ENCODE measurements around the gene ATG2A. TPM values are rescaled to one million over a fixed set of nuclear protein-coding genes. Genes with fewer than 3 reads are reported as not detected.
"Not testable (repeated sequence)": the region's sequence is repeated elsewhere in the genome, so short reads cannot be mapped to it uniquely, and the experiment has no call there.

ATG2A gene
- total and polyA plus RNA-seq, 4 experiments from 2014 or later: 4.1 to 47.3 (median 26.0) TPM

DNA sequence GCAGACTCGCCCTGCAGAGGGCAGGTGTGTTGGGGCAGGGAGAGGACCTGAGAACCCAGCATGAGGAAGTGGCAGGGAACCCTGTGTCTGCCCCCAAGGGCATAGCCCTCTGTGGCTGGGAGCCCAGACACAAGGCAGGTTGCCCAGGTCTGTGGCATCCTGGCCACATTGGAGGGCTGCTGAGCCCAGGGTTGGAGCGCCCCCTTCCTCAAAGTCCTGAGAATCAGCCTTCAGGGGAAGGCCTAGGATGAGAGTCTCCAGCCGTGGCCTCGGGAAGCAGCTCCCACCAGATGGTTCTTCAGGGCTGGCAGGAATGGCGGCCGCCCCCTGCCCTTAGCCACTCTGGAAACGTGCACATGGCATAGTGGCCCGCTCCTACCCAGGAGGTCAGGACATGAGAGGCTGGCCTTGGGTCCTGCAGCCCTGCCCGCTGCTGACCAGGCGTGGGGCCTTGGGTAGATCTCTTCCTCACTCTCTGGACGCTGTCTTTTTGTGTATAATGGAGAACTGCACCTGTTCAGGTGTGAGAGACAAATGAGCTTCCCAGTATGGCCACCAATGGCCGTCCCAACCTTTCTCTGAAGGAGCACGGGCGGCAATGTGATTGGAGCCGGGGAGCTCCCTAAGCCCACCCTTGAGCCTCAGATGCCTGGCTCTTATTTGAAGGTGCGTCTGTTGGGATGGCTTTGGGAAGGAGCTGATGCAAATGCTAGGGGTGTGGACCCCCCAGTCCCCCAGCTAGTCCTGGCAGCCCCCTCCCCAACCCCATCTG is 68.0 kb downstream of the ATG2A start:
- H3K36me3 Mint-ChIP-seq: peaks cover 11 to 18% of the 10 kb centered on the region in 2 donors
- Histone ChIP-seq H3K9me3 (ENCODE audit: control insufficient read depth in 1 of 2, low read length in 2 of 2) (no peaks in the 10 kb centered on the region), H3K4me1 (ENCODE audit: insufficient read depth, low read length) (peaks cover 78% of the 10 kb centered on the region), H3K36me3 (ENCODE audit: insufficient read depth, low read length) (peaks cover 10% of the 10 kb centered on the region), H3K27ac (ENCODE audit: low read depth, low read length) (peak overlapping the region; percentile 24), H3K4me3 (ENCODE audit: low read length in 2 of 2) (no peak overlapping the region), H3K27me3 (ENCODE audit: insufficient read depth, low read length) (no peaks in the 10 kb centered on the region)
- ChIA-PET POLR2A (ENCODE audit: partially characterized antibody) (interaction anchor here (0.9 to 28.8 kb wide), 14 partner anchors 9 to 273 kb away, joined by 3 to 2105 read pairs (median 6); partner anchors contain the start of genes EHD1, FAU, MRPL49 and PPP2R5B), CTCF (ENCODE audit: partially characterized antibody) (interaction anchor here (1.2 to 29.7 kb wide), 13 partner anchors 9 to 332 kb away, joined by 3 to 1245 read pairs (median 5); partner anchors contain the start of genes ARL2, BATF2, CAPN1 and EHD1)
- DNase-seq: peak in 1 of 5 donors; percentile 54
- no peaks in the 10 kb centered on the region for H3K9me3 Mint-ChIP-seq
- no peaks in the 10 kb centered on the region for H3K27me3 Mint-ChIP-seq
- H3K4me3 Mint-ChIP-seq: peak overlapping the region in 2 of 8 donors; percentile 50 to 55
- intact Hi-C loops (cut with micrococcal nuclease): loop anchor here (5.0 kb wide), 1 partner anchor 228 kb away; no protein-coding TSS in a partner anchor
- peak overlapping the region; percentile 55 to 99 (median 90) for H3K27ac Mint-ChIP-seq
- H3K4me1 Mint-ChIP-seq: peaks cover 42 to 77% (median 57%) of the 10 kb centered on the region in 4 donors

DNA sequence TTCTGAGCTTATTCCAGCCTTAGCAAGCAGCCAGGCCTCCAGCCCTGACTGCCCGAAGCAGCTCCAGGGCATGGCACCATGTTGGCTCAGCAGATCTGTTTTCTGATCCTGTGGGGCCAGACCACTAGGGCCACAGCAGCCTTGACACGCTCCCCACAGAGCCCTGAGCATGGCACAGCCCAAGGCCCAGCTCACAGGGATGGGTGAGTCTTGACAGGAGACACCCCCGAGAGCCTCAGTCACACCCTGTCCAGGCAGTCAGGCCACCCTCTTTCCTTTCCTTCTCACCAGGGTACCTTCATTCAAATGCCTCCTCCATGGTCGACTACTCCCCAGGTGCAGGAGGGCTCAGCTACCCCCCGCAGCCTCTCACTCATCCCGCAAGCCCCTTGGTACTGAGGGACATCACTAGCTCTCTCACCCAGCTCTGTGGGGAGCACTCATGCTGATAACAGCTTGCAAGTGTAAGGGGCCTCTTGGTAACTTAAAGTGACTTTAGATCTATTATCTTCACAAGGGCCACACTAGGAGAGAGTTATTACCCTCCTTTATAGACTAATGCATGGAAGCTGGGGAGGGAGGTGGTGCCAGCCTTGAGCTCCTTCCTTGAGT is 68.7 kb downstream of the ATG2A start:
- no peak overlapping the region for H3K4me3 ChIP-seq (ENCODE audit: low read length in 2 of 2)
- Mint-ChIP-seq H3K4me1 (peaks cover 40 to 76% (median 56%) of the 10 kb centered on the region in 4 donors), H3K27ac (peak overlapping the region; percentile 55 to 99 (median 90)), H3K36me3 (peaks cover 7 to 12% of the 10 kb centered on the region in 2 donors), H3K4me3 (peak overlapping the region in 3 of 8 donors; percentile 8 to 55 (median 50)), H3K27me3 (no peaks in the 10 kb centered on the region), H3K9me3 (no peaks in the 10 kb centered on the region)
- POLR2A ChIA-PET (ENCODE audit: partially characterized antibody): interaction anchor here (0.9 to 28.8 kb wide), 13 partner anchors 8 to 274 kb away, joined by 3 to 2105 read pairs (median 6); partner anchors contain the start of genes ARL2, EHD1, FAU and MRPL49
- intact Hi-C loops (cut with micrococcal nuclease): loop anchor here (5.0 kb wide), 1 partner anchor 229 kb away; no protein-coding TSS in a partner anchor
- H3K27me3 ChIP-seq (ENCODE audit: insufficient read depth, low read length): no peaks in the 10 kb centered on the region
- no peaks in the 10 kb centered on the region for H3K9me3 ChIP-seq (ENCODE audit: control insufficient read depth in 1 of 2, low read length in 2 of 2)
- DNase-seq: no peak
- CTCF ChIA-PET (ENCODE audit: partially characterized antibody): interaction anchor here (0.9 to 29.7 kb wide), 20 partner anchors 8 to 333 kb away, joined by 3 to 1245 read pairs (median 4); partner anchors contain the start of genes ARL2, BATF2, CAPN1 and EHD1
- H3K4me1 ChIP-seq (ENCODE audit: insufficient read depth, low read length): peaks cover 77% of the 10 kb centered on the region
- peak overlapping the region; percentile 24 for H3K27ac ChIP-seq (ENCODE audit: low read depth, low read length)
- peaks cover 7% of the 10 kb centered on the region for H3K36me3 ChIP-seq (ENCODE audit: insufficient read depth, low read length)

- intact Hi-C loops (cut with micrococcal nuclease): loop anchor here (1.0 to 5.0 kb wide), 8 partner anchors 31 to 270 kb away; partner anchors contain the start of genes ARL2, EHD1, PPP2R5B and ZNHIT2
- H3K4me1 ChIP-seq (ENCODE audit: insufficient read depth, low read length): peaks cover 65% of the 10 kb centered on the region
- no peaks in the 10 kb centered on the region for H3K9me3 Mint-ChIP-seq
- CTCF ChIA-PET (ENCODE audit: partially characterized antibody): interaction anchor here (1.0 to 29.7 kb wide), 10 partner anchors 16 to 271 kb away, joined by 4 to 1245 read pairs (median 6); partner anchors contain the start of genes ARL2, EHD1 and ZNHIT2
- no peaks in the 10 kb centered on the region for H3K9me3 ChIP-seq (ENCODE audit: control insufficient read depth in 1 of 2, low read length in 2 of 2)
- peak; percentile 84 to 90 (median 88) for DNase-seq
- H3K27me3 Mint-ChIP-seq: no peaks in the 10 kb centered on the region
- H3K4me1 Mint-ChIP-seq: peaks cover 35 to 64% (median 49%) of the 10 kb centered on the region in 4 donors
- peak overlapping the region in 4 of 8 donors; percentile 20 to 62 (median 34) for H3K4me3 Mint-ChIP-seq
- H3K36me3 ChIP-seq (ENCODE audit: insufficient read depth, low read length): no peaks in the 10 kb centered on the region
- H3K4me3 ChIP-seq (ENCODE audit: low read length in 2 of 2): no peak overlapping the region
- POLR2A ChIA-PET (ENCODE audit: partially characterized antibody): interaction anchor here (0.7 to 28.8 kb wide), 9 partner anchors 16 to 167 kb away, joined by 4 to 2105 read pairs (median 12); partner anchors contain the start of genes ARL2, EHD1, PPP2R5B and RASGRP2
- peak overlapping the region; percentile 23 for H3K27ac ChIP-seq (ENCODE audit: low read depth, low read length)
- peak overlapping the region; percentile 11 to 89 (median 82) for H3K27ac Mint-ChIP-seq
- H3K27me3 ChIP-seq (ENCODE audit: insufficient read depth, low read length): no peaks in the 10 kb centered on the region
- peaks cover 0 to 5% of the 10 kb centered on the region in 2 donors for H3K36me3 Mint-ChIP-seq
These were observed 69.9 kb downstream of the ATG2A start for GRCh38 chr11:64846998-64847666.

DNA sequence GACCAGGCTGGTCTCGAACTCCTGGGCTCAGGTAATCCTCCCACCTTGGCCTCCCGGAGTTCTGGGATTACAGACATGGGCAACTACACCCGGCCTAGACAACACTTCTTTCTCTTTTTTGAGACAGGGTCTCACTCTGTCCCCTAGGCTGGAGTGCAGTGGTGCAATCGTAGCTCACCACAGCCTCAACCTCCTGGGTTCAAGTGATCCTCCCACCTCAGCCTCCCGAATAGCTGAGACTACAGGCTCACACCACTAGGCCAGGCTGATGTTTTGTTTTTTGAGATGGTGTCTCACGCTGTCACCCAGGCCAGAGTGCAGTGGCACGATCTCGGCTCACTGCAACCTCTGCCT is 71.3 kb downstream of the ATG2A start:
- ChIA-PET CTCF (ENCODE audit: partially characterized antibody) (interaction anchor here (0.6 to 29.7 kb wide), 8 partner anchors 17 to 167 kb away, joined by 3 to 1245 read pairs (median 4); partner anchors contain the start of genes ARL2 and EHD1), POLR2A (ENCODE audit: partially characterized antibody) (interaction anchor here (0.6 to 28.8 kb wide), 9 partner anchors 8 to 653 kb away, joined by 3 to 2105 read pairs (median 4); partner anchors contain the start of genes EHD1, FAU, MALAT1 and MRPL49)
- H3K9me3 ChIP-seq (ENCODE audit: control insufficient read depth in 1 of 2, low read length in 2 of 2); H3K9me3 Mint-ChIP-seq; H3K4me3 ChIP-seq (ENCODE audit: low read length in 2 of 2); H3K27ac ChIP-seq (ENCODE audit: low read depth, low read length); H3K36me3 Mint-ChIP-seq; H3K27me3 ChIP-seq (ENCODE audit: insufficient read depth, low read length); H3K27me3 Mint-ChIP-seq; H3K36me3 ChIP-seq (ENCODE audit: insufficient read depth, low read length): not testable (repeated sequence)
- intact Hi-C loops (cut with micrococcal nuclease): loop anchor here (2.0 to 5.0 kb wide), 7 partner anchors 13 to 271 kb away; partner anchors contain the start of genes MEN1, SF1 and ZNHIT2
- peaks cover 51% of the 10 kb centered on the region for H3K4me1 ChIP-seq (ENCODE audit: insufficient read depth, low read length)
- DNase-seq: peak in 1 of 5 donors; percentile 31
- H3K27ac Mint-ChIP-seq: peak overlapping the region in 4 of 7 donors; percentile 48 to 82 (median 78)
- peak overlapping the region in 6 of 8 donors; percentile 21 to 63 (median 36) for H3K4me3 Mint-ChIP-seq
- H3K4me1 Mint-ChIP-seq: peaks cover 24 to 50% (median 37%) of the 10 kb centered on the region in 4 donors

GRCh38 chr11:64845129-64845775 is 71.8 kb downstream of the ATG2A start:
- Histone ChIP-seq H3K27me3 (ENCODE audit: insufficient read depth, low read length) (no peaks in the 10 kb centered on the region), H3K4me1 (ENCODE audit: insufficient read depth, low read length) (peaks cover 49% of the 10 kb centered on the region), H3K36me3 (ENCODE audit: insufficient read depth, low read length) (no peaks in the 10 kb centered on the region), H3K9me3 (ENCODE audit: control insufficient read depth in 1 of 2, low read length in 2 of 2) (no peaks in the 10 kb centered on the region), H3K27ac (ENCODE audit: low read depth, low read length) (peak overlapping the region; percentile 35), H3K4me3 (ENCODE audit: low read length in 2 of 2) (peak overlapping the region in 1 of 2 donors; percentile 43)
- intact Hi-C loops (cut with micrococcal nuclease): loop anchor here (2.0 to 5.0 kb wide), 5 partner anchors 14 to 232 kb away; partner anchors contain the start of genes MEN1 and SF1
- DNase-seq: peak in 1 of 5 donors; percentile 43
- CTCF ChIA-PET (ENCODE audit: partially characterized antibody): interaction anchor here (0.6 to 29.7 kb wide), 10 partner anchors 18 to 167 kb away, joined by 3 to 1245 read pairs (median 5); partner anchors contain the start of genes ARL2, EHD1 and SF1
- no peaks in the 10 kb centered on the region for H3K36me3 Mint-ChIP-seq
- peak overlapping the region; percentile 41 to 79 (median 66) for H3K4me3 Mint-ChIP-seq
- H3K27me3 Mint-ChIP-seq: no peaks in the 10 kb centered on the region
- H3K27ac Mint-ChIP-seq: peak overlapping the region; percentile 70 to 95 (median 91)
- H3K4me1 Mint-ChIP-seq: peaks cover 22 to 48% (median 35%) of the 10 kb centered on the region in 4 donors
- no peaks in the 10 kb centered on the region for H3K9me3 Mint-ChIP-seq
- POLR2A ChIA-PET (ENCODE audit: partially characterized antibody): interaction anchor here (0.6 to 28.8 kb wide), 12 partner anchors 9 to 654 kb away, joined by 3 to 2105 read pairs (median 6); partner anchors contain the start of genes EHD1, FAU, MALAT1 and MRPL49
